Inflammatory macrophage treated with lipopolysaccharide for 1 hour (primary cell): ENCODE data around the gene NGFR.
A peak's percentile ranks its signal among the peaks of the same experiment; 100 is the strongest.
"Not testable (repeated sequence)": the region's sequence is repeated elsewhere in the genome, so short reads cannot be mapped to it uniquely, and the experiment has no call there.

Experiments
- DNase-seq, 2 donors: peaks; one replicate each; pipeline ENCODE4 v3.0.0-alpha.2; 2020 to 2022

The NGFR gene

GRCh38 chr17:49547566-49547965 is 52.5 kb downstream of the NGFR start:
- DNase-seq: no peak

GRCh38 chr17:49548051-49548505 is 53.0 kb downstream of the NGFR start:
- DNase-seq: no peak

DNA sequence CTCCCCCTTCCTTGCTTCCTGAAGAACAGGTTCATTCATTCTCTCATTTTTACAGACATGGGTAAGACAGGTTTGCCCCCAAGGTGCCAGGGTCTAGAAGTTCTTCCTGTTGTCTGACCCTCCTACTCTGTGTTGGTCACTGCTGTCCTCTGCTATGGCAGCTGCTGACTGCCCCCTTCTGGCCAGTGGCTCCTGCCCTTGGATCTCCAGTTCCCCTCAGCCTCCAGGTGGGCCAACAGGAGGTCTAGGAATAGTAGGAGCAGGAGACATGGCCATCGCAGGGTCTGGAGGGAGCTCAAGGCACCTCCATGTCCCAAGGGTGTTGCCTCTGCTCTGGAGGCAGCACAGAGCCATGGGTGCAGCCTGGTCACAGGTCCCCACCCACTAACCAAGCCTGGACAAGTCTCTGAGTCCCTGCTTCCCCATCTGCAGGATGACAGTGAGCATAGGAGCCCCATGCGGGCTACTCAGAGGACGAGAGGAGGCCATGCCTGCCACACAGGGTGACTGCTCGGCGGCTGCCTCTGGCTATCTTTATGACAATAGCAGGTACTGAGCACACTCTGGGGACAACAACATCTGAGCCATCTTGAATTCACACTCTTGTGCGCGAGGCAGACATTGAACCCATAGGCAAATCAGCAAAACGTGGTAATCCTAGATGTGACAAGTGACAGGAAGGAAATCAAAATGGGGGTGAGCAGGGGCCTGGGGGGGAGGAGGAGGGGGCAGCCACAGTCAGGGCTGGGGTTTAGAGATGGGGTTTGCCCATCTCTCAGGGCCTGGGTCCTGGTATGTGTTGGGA is 53.6 kb downstream of the NGFR start:
- peak; percentile 21 to 56 for DNase-seq

- DNase-seq: no peak
Observed at GRCh38 chr17:49549311-49549605, 54.2 kb downstream of the NGFR start.

GRCh38 chr17:49549691-49550678 is 54.9 kb downstream of the NGFR start:
- DNase-seq: no peak

DNA sequence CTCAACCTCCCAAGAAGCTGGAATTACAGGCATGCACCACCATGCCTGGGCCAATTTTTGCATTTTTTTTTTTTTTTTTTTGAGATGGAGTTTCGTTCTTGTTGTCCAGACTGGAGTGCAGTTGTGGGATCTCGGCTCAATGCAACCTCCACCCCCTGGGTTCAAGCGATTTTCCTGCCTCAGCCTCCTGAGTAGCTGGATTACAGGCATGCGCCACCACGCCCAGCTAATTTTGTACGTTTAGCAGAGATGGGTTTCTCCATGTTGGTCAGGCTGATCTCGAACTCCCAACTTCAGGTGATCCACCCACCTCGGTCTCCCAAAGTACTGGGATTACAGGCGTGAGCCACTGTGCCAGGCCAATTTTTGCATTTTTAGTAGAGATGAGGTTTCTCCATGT is 55.7 kb downstream of the NGFR start:
- DNase-seq: not testable (repeated sequence)

DNA sequence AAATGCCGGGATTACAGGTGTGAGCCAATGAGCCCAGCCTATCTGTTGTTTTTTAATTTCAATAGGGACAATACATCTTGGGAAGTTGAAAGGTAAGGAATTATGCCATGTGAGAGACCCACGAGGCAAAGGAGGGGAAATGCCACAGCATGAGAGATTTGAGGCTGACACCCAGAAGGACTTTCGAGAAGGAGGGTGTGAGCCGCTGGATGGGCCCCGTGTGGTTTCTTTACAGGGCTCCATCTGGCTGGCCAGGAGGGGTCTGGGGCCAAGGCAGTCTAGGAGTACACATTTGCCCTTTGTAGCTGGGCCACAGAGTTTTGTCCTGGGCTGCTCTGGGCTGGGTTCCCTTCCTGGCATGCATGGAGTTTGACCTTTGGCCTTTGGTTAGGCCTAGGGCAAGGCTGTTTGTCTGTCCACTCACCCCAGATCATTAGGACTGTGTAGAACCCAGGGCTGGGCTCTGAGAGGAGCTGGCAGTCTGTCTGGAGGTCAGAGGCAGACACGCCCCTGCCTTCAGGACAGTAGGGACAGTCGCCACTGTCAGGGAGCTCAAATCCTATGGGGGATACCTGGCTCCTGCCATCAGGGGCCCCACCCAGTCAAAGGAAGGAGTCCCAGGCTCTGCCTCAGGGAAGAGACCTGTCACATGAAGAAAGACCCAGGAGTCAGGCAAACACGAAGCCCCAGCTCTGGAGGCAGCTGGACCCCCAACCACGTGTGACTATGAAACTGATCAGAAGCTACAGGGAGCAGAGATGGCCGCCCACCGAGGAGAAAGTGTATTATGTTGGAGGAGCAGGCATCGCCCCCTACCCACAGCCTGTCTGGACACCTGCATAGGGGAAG is 56.4 kb downstream of the NGFR start:
- no peak for DNase-seq

GRCh38 chr17:49552070-49552751 is 57.1 kb downstream of the NGFR start:
- no peak for DNase-seq

- DNase-seq: no peak
Observed at GRCh38 chr17:49553676-49554335, 58.7 kb downstream of the NGFR start.

GRCh38 chr17:49554694-49555494 is 59.8 kb downstream of the NGFR start:
- DNase-seq: no peak

DNA sequence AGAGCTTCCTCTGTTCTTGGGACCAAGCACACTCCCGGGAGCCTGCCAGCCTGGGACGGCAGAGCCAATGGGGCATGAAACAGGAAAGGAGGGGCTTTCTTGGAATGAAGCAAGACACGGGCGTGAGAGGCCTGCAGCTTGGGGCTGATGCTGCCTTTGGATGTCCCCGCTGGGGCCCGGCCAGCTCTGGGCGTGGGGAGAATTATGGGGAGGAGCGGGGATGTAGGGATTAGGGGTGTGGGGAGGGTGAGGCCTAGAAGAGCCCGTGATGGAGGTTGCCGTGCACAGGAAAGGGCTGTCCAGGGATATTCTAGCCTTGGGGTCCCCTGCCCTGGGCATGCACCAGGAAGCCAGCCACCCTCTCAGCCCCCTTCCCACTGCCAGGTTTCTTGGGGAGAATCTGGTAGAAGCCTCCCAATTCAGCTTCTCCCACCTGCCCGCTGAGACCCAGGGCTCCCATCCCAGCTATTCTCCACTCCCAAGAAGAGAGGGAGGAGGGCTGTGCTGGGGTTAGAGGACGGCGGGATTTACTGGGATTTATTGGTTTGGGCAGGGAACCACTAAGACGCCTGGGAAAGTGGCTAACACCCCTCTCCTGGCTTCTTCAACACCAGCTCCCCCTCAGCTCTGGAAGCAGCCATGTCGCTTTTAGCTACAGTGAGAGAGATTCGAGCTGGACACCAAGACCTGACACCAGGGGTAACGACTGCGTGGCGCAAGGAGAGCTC is 60.6 kb downstream of the NGFR start:
- no peak for DNase-seq

DNA sequence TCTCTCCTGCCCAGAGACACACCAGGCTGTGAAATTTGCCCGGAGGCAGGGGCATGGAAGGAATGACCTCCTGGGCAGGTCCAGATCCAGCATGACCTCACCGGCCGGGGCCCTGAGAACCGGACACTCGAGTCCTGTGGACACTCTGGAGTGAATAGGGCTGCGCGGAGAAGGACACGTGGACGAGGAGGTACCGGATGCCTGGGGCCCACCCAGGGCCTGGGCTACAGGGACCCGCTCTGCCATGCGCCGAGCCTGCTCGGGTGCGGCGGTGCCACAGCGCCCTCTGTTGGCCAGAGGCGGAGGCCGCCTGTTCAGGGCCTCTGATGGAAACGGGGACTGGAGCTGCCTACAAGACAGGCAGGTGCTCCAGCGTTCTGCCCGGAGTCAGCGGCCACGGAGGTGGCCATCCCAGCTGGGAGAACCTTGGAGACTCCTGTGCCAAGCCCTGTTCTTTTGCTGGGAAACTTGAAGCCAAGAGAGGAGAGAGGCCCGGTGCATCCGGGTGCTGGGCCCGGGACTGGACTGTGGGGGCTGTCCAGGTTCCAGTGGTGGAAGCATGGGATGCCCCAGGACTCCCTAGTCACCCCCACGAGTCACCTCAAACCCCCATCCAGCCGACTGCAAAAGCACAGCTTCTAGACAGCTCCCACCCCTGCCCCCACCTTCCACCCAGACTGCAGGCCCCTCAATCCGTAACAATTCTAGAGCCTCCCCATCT is 61.3 kb downstream of the NGFR start:
- peak; percentile 29 to 81 for DNase-seq

- peak; percentile 50 to 64 for DNase-seq
Observed at GRCh38 chr17:49557312-49558024, 62.4 kb downstream of the NGFR start.
